A673 (cell line): ENCODE data around the gene PALD1.

Experiments used
- CTCF ChIP-seq: fragments of 300-800, 200-600 bp; sonication (generic); conservative IDR thresholded peaks from 2 replicates; pipeline ENCODE4 v1.5.1; 2017; ENCODE audit warnings: low read depth, mild to moderate bottlenecking, antibody characterized with exemption, low read length, moderate library complexity, mixed read lengths
- EZH2 ChIP-seq: fragments of 200-600 bp; sonication (generic); IDR thresholded peaks from 2 replicates; pipeline ENCODE4 v1.6.1; 2017; ENCODE audit warnings: borderline replicate concordance, low read depth, mild to moderate bottlenecking, mixed read lengths, antibody characterized with exemption, low read length; ENCODE audit not compliant: poor library complexity, severe bottlenecking

DNA sequence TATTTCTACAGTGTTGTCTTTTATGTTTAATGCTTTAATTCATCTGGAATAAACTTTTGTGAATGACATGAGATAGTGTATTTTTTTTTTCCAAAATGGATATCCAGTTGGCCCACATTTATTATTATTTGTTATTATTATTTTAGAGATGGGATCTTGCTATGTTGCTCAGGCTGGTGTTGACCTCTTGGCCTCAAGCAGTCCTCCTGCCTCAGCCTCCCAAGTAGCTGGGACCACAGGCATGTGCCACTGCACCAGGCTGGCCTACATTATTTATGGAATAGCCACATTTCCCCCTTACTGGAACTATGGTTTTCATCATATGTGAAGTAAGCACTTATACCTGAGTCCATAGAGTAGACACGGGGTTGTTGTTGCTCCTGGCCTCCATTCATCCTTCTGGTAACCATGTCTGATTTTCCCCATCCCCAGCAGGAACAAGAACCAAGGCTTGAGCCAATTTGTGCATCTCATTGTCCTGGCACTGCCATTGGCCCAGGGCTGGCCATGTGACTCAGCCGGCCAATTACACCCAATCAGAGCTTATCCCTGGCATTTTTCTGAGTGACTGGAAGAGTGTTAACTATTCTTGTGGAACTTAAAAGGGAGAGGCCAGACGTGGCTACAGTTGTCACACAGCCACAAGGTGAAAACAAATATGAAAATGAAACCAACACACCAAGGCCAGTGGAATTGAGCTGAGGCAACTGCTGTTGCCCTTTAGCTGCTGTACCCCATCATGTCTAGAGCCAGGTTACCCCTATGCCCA is 100.9 kb downstream of the PALD1 start:
- TF ChIP-seq CTCF (no peak), EZH2 (no peak)
